Naive B cell (primary cell): Measurements from ENCODE around the gene S100A7A. TPM values are rescaled to one million over a fixed set of nuclear protein-coding genes. Genes with fewer than 3 reads are reported as not detected.
"Not testable (repeated sequence)": the region's sequence is repeated elsewhere in the genome, so short reads cannot be mapped to it uniquely, and the experiment has no call there.

ENCODE experiments used
- ATAC-seq, 2 donors: fragments of 150-1000 bp; cut with Tn5 transposase; 2 replicates each; pipeline ENCODE4 v1.10.0; 2021; ENCODE audit warnings: low read depth in 2 of 2, mild to moderate bottlenecking in 2 of 2, moderate library complexity in 2 of 2
- DNase-seq: peaks from one replicate; pipeline ENCODE4 v3.0.0; 2022
- H3K27ac Mint-ChIP-seq, 6 donors: one replicate each; pipeline ENCODE4 v1.8.0; 2020 to 2022; ENCODE audit warnings: mild to moderate bottlenecking in 6 of 6, mixed read lengths in 6 of 6, moderate library complexity in 5 of 6, inconsistent platforms in 2 of 6
- H3K27me3 Mint-ChIP-seq, 3 donors: one replicate each; pipeline ENCODE4 v1.8.0; 2021 to 2022; ENCODE audit warnings: mixed read lengths in 3 of 3, mild to moderate bottlenecking in 1 of 3
- H3K36me3 Mint-ChIP-seq, 2 donors: one replicate each; pipeline ENCODE4 v1.8.0; 2020 to 2022; ENCODE audit warnings: mixed read lengths in 2 of 2, inconsistent platforms in 1 of 2, mild to moderate bottlenecking in 1 of 2
- H3K4me1 Mint-ChIP-seq, 3 donors: one replicate each; pipeline ENCODE4 v1.8.0; 2020 to 2022; ENCODE audit warnings: mixed read lengths in 3 of 3, inconsistent platforms in 1 of 3, mild to moderate bottlenecking in 1 of 3, moderate library complexity in 1 of 3
- H3K4me3 Mint-ChIP-seq, 8 donors: one replicate each; pipeline ENCODE4 v1.8.0; 2020 to 2022; ENCODE audit warnings: mild to moderate bottlenecking in 8 of 8, mixed read lengths in 8 of 8, moderate library complexity in 8 of 8, inconsistent platforms in 2 of 8
- H3K9me3 Mint-ChIP-seq, 7 donors: one replicate each; pipeline ENCODE4 v1.8.0; 2020 to 2022; ENCODE audit warnings: mixed read lengths in 7 of 7, mild to moderate bottlenecking in 5 of 7, inconsistent platforms in 2 of 7, moderate library complexity in 1 of 7
- polyA plus RNA-seq, 6 donors: library from polyadenylated mRNA; unstranded; fragments of 300-500 nt; fragmentation: Illumina TruSeq; gene quantifications; one replicate each; pipeline ENCODE4 v1.2.3, GENCODE V29; 2021; ENCODE audit warnings: low read depth in 6 of 6

The S100A7A gene
- polyA plus RNA-seq, 6 donors from 2014 or later: not detected

DNA sequence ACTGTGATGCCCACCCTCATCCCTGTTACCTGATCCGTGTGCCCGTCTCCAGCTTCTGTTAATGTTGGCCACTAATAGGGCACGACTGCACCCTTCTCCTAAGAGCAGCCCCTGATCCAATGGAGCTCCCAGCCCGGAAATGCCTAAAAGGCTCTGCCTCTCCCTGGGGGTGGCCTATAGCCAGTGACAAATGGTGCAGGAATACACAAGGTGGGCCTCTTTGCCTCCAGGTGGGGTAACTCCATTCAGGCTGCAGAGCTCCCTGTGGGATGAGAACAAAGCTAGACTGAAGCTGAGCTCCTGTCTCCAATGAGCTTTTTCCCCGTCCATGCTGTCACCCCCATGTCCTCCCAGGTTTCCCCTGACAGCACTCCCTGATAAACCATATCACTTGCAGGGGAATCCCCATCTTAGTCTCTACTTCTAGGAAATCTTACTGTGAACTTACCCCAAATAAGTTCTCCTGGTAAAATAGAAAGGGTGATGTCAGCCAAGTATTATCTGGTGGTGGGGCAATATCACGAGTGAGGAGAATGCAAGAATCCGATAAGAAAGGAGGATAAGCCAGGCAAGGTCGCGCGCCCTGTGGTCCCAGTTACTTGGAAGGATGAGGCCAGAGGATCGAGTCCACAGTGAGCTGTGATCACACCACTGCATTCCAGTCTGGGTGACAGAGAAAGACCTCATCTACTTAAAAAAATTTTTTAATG lies 18.6 kb downstream of the S100A7A start:
- H3K36me3 Mint-ChIP-seq: no peaks in the 10 kb centered on the region
- H3K9me3 Mint-ChIP-seq: no peaks in the 10 kb centered on the region
- ATAC-seq (no peak), DNase-seq (no peak)
- no peak overlapping the region for H3K27ac Mint-ChIP-seq
- H3K27me3 Mint-ChIP-seq: peaks cover 14 to 57% (median 35%) of the 10 kb centered on the region in 3 donors
- H3K4me1 Mint-ChIP-seq: peaks cover 1 to 5% (median 3%) of the 10 kb centered on the region in 3 donors
- H3K4me3 Mint-ChIP-seq: no peak overlapping the region

GRCh38 chr1:153437236-153437635 lies 20.9 kb downstream of the S100A7A start:
- Mint-ChIP-seq H3K27ac (no peak overlapping the region), H3K9me3 (no peaks in the 10 kb centered on the region), H3K36me3 (no peaks in the 10 kb centered on the region), H3K4me1 (peaks cover 1 to 5% (median 3%) of the 10 kb centered on the region in 3 donors), H3K4me3 (no peak overlapping the region), H3K27me3 (peaks cover 14 to 55% (median 28%) of the 10 kb centered on the region in 3 donors)
- ATAC-seq: no peak
- no peak for DNase-seq

GRCh38 chr1:153438599-153438998 lies 22.3 kb downstream of the S100A7A start:
- Mint-ChIP-seq H3K4me3 (no peak overlapping the region), H3K27ac (no peak overlapping the region), H3K4me1 (peaks cover 1 to 5% (median 3%) of the 10 kb centered on the region in 3 donors), H3K27me3 (peaks cover 14 to 44% (median 23%) of the 10 kb centered on the region in 3 donors), H3K9me3 (peaks cover 0 to 5% (median 0%) of the 10 kb centered on the region in 7 donors), H3K36me3 (no peaks in the 10 kb centered on the region)
- no peak for ATAC-seq
- DNase-seq: no peak

DNA sequence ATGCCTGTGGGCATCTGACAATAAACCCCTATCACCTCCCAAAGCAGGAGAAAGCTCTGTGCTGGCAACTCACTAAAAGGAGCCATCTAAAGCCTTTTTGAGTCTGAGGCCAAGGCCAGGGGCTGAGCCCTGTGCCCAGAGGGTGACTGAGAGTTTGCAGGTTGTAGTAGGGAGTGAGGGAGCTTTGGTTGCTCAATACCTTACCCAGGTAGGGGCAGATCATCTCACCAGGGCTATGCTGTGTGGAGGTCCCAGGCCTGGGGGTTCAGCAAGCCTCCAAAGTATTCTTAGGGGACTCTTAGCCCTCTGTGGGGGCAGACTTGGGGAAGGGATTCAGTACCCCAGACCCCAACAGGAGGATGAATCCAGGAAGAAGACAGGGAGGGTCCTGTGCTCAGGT lies 23.0 kb downstream of the S100A7A start:
- no peak for ATAC-seq
- Mint-ChIP-seq H3K9me3 (peaks cover 0 to 5% (median 0%) of the 10 kb centered on the region in 7 donors), H3K36me3 (no peaks in the 10 kb centered on the region), H3K27me3 (peaks cover 19 to 44% (median 30%) of the 10 kb centered on the region in 3 donors), H3K4me3 (no peak overlapping the region), H3K4me1 (peaks cover 1 to 5% (median 3%) of the 10 kb centered on the region in 3 donors), H3K27ac (no peak overlapping the region)
- no peak for DNase-seq

GRCh38 chr1:153441238-153441755 lies 25.0 kb downstream of the S100A7A start:
- Mint-ChIP-seq H3K36me3 (no peaks in the 10 kb centered on the region), H3K9me3 (peaks cover 0 to 9% (median 0%) of the 10 kb centered on the region in 7 donors), H3K27me3 (peaks cover 28 to 56% (median 33%) of the 10 kb centered on the region in 3 donors), H3K4me3 (no peak overlapping the region), H3K4me1 (peaks cover 0 to 5% (median 3%) of the 10 kb centered on the region in 3 donors), H3K27ac (peak overlapping the region in 1 of 6 donors; percentile 31)
- DNase-seq: no peak
- ATAC-seq: no peak

DNA sequence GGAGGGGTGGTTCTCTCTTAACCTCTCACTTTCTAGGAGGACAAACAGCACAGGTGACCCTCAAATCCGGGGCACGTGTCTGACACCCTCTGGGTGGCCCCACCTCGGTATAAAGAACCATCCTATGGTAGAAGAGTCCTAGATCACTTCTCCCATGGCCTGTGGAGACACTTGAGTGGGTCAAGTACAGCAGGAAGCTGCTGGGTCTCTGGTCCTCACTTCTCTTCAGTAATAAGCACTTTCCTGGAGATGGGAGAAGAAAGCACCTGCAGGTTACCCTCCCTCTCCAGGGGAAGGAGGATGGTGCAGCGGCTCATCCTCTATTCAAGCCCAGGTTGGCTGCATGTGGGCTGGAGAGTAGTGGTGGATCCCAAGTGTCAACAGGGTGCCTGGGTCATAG lies 27.2 kb downstream of the S100A7A start:
- no peak for ATAC-seq
- no peak for DNase-seq
- Mint-ChIP-seq H3K9me3 (peaks cover 0 to 9% (median 0%) of the 10 kb centered on the region in 7 donors), H3K4me3 (no peak overlapping the region), H3K27me3 (peaks cover 21 to 45% (median 26%) of the 10 kb centered on the region in 3 donors), H3K36me3 (no peaks in the 10 kb centered on the region), H3K4me1 (no peaks in the 10 kb centered on the region), H3K27ac (no peak overlapping the region)

GRCh38 chr1:153444078-153444477 lies 27.8 kb downstream of the S100A7A start:
- Mint-ChIP-seq H3K27ac (no peak overlapping the region), H3K27me3 (peaks cover 27 to 46% (median 32%) of the 10 kb centered on the region in 3 donors), H3K4me3 (no peak overlapping the region), H3K4me1 (no peaks in the 10 kb centered on the region), H3K9me3 (peaks cover 0 to 9% (median 0%) of the 10 kb centered on the region in 7 donors), H3K36me3 (no peaks in the 10 kb centered on the region)
- DNase-seq (no peak), ATAC-seq (no peak)

DNA sequence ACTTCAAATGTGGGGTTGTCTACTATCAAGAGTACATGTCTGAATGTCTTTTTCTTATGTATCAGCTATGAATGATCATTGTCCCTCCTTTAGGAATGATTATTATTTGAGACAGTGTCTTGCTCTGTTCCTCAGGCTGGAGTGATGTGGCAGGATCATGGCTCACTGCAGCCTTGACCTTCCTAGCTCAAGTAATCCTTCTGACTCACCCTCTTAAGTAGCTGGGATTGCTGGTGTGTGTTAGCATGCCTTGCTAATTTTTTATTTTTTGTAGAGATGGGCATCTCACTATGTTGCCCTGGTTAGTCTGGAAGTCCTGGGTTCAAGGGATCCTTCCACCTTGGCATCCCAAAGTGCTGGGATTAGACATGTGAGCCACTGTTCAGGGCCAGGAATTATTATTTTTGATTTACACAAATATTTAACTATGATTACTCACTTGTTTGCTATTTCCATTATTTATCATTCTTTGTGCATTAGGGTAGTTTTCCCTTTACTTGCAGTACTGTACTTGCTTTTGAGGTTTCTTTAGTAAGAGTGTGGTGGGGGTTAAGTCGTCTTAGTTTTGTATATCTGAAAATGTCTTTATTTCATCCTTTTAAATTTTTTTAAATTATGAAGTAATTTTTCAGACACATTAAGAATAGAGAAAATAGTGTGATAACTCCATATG lies 31.3 kb downstream of the S100A7A start:
- H3K9me3 Mint-ChIP-seq: peaks cover 0 to 9% (median 0%) of the 10 kb centered on the region in 7 donors
- no peak overlapping the region for H3K4me3 Mint-ChIP-seq
- ATAC-seq (no peak), DNase-seq (no peak)
- no peaks in the 10 kb centered on the region for H3K36me3 Mint-ChIP-seq
- H3K4me1 Mint-ChIP-seq: no peaks in the 10 kb centered on the region
- H3K27me3 Mint-ChIP-seq: peaks cover 41 to 47% (median 46%) of the 10 kb centered on the region in 3 donors
- no peak overlapping the region for H3K27ac Mint-ChIP-seq

DNA sequence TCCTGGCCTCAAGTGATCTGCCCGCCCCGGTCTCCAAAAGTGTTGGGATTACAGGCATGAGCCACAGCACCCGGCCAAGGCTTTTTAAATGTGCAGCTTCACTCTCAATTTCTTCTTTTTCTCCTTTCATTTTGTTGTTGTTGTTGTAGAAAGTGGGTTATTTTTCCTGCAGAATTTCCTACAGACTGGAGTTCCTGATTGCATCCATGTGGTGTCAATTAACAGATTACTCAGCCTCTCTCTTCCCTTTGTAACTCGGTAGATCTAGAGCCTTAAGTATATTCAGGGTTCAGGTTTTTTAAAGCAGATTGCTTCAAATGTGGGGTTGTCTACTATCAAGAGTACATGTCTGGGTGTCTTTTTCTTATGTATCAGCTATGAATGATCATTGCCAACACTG lies 32.5 kb downstream of the S100A7A start:
- H3K4me3 Mint-ChIP-seq, ATAC-seq, H3K4me1 Mint-ChIP-seq, H3K9me3 Mint-ChIP-seq, H3K27ac Mint-ChIP-seq, DNase-seq, H3K36me3 Mint-ChIP-seq: not testable (repeated sequence)
- peaks cover 41 to 44% (median 44%) of the 10 kb centered on the region in 3 donors for H3K27me3 Mint-ChIP-seq

DNA sequence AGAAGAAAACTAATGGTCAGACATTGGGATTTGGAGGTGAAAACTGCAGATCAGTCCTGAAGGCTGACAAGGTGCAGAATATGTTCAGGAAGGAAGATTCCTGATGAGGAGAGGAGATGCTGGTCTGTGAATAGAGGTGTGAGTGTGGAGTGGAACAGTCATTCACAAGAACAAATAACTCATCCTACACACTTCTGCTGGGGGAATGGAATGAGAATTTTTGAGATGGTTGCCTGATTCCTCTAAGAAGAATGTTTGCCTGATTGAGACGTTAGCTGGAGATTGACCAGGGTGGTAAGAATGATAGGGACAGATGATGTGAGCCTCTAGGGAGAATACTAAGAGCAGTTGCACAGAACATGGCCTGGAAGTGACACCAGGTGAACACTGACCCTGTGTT lies 40.1 kb downstream of the S100A7A start:
- Mint-ChIP-seq H3K36me3 (no peaks in the 10 kb centered on the region), H3K4me3 (no peak overlapping the region), H3K27ac (peak overlapping the region in 1 of 6 donors; percentile 54), H3K4me1 (no peaks in the 10 kb centered on the region), H3K27me3 (peaks cover 38 to 48% (median 47%) of the 10 kb centered on the region in 3 donors), H3K9me3 (peaks cover 0 to 1% (median 0%) of the 10 kb centered on the region in 7 donors)
- ATAC-seq (no peak), DNase-seq (no peak)

- no peaks in the 10 kb centered on the region for H3K4me1 Mint-ChIP-seq
- DNase-seq (no peak), ATAC-seq (no peak)
- H3K4me3 Mint-ChIP-seq: no peak overlapping the region
- no peaks in the 10 kb centered on the region for H3K9me3 Mint-ChIP-seq
- H3K27me3 Mint-ChIP-seq: peaks cover 49 to 60% (median 57%) of the 10 kb centered on the region in 3 donors
- no peak overlapping the region for H3K27ac Mint-ChIP-seq
- H3K36me3 Mint-ChIP-seq: no peaks in the 10 kb centered on the region
Measured at GRCh38 chr1:153459655-153460054, 43.3 kb downstream of the S100A7A start.

DNA sequence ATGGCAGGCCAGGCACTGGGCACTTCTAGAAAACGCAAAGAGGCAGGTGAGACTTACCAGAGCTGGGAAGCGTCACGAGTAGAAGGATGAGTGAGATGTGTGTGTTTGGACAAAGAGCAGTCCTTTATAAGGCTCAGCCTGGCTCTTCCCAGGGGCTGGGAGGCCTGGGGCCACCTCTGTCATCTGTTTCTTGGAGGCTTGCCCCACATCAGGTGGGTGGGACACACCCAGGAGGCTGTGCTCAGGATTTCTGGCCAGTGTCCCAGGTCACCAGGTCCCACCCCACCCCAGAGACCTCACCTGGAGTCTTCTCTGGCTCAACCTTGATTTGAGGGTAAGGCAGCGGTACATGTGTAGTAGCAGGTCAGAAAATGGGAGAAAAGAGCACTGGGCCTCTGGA lies 44.2 kb downstream of the S100A7A start, which contains the start of gene S100A7:
Gene S100A7, minus strand, starts transcription at position 101 of the 400 bp plus-strand sequence. CDS start 1,638 bp downstream, outside the sequence.
- ATAC-seq (no peak), DNase-seq (no peak)
- Mint-ChIP-seq H3K9me3 (no peaks in the 10 kb centered on the region), H3K27ac (peak within 1 kb of the TSS in 1 of 6 donors; percentile 69), H3K4me3 (no peak within 1 kb of the TSS), H3K36me3 (no peaks in the 10 kb centered on the region), H3K4me1 (peaks cover 0 to under 1% (median 0%) of the 10 kb centered on the region in 3 donors), H3K27me3 (peaks cover 47 to 58% (median 51%) of the 10 kb centered on the region in 3 donors)

GRCh38 chr1:153462741-153463140 lies 46.4 kb downstream of the S100A7A start:
- H3K4me3 Mint-ChIP-seq, H3K9me3 Mint-ChIP-seq, H3K36me3 Mint-ChIP-seq, H3K27ac Mint-ChIP-seq, H3K4me1 Mint-ChIP-seq, DNase-seq, ATAC-seq: not testable (repeated sequence)
- H3K27me3 Mint-ChIP-seq: peaks cover 42 to 55% (median 43%) of the 10 kb centered on the region in 3 donors
